HPDE6-E6E7 (cell line): ENCODE measurements around the gene C1orf52.
A peak's percentile ranks its signal among the peaks of the same experiment; 100 is the strongest.

ENCODE experiments used
- DNase-seq: peaks from one replicate; pipeline ENCODE4 v3.0.0; 2011; ENCODE audit warnings: missing footprints; ENCODE audit errors: extremely low spot score

The C1orf52 gene

GRCh38 chr1:85230305-85230977 lies 29.0 kb downstream of the C1orf52 start:
- no peak for DNase-seq

GRCh38 chr1:85229574-85230097 lies 29.8 kb downstream of the C1orf52 start:
- no peak for DNase-seq

- no peak for DNase-seq
These were observed 30.5 kb downstream of the C1orf52 start for GRCh38 chr1:85228972-85229371.

- no peak for DNase-seq
These were observed 33.7 kb downstream of the C1orf52 start for GRCh38 chr1:85225624-85226380.

- DNase-seq, result peak; percentile 67
These were observed 34.5 kb downstream of the C1orf52 start for GRCh38 chr1:85224734-85225623.

GRCh38 chr1:85224295-85224694 lies 35.2 kb downstream of the C1orf52 start:
- no peak for DNase-seq

GRCh38 chr1:85223334-85223733 lies 36.1 kb downstream of the C1orf52 start:
- DNase-seq, result no peak

- no peak for DNase-seq
These were observed 38.7 kb downstream of the C1orf52 start for GRCh38 chr1:85220756-85221201.

GRCh38 chr1:85219853-85220610 lies 39.4 kb downstream of the C1orf52 start:
- no peak for DNase-seq

- DNase-seq, result no peak
These were observed 42.8 kb downstream of the C1orf52 start for GRCh38 chr1:85216697-85217096.

GRCh38 chr1:85214654-85215053 lies 44.8 kb downstream of the C1orf52 start:
- no peak for DNase-seq

- DNase-seq, result no peak
These were observed 51.0 kb downstream of the C1orf52 start for GRCh38 chr1:85208488-85208887.

- no peak for DNase-seq
These were observed 55.8 kb downstream of the C1orf52 start for GRCh38 chr1:85203573-85204171.

GRCh38 chr1:85202864-85203255 lies 56.6 kb downstream of the C1orf52 start:
- DNase-seq, result no peak

- DNase-seq, result peak; percentile 14
These were observed 57.2 kb downstream of the C1orf52 start for GRCh38 chr1:85202092-85202863.

- peak; percentile 58 for DNase-seq
These were observed 57.9 kb downstream of the C1orf52 start for GRCh38 chr1:85201340-85202091.

- DNase-seq, result peak; percentile 63
These were observed 58.8 kb downstream of the C1orf52 start, which contains the start of gene SYDE2 for GRCh38 chr1:85200463-85201339. SYDE2 (minus strand) TSS chr1:85201016; CDS start chr1:85200996, 20 bp downstream.
